ENCODE measurements around the gene PNPLA7. TPM values are rescaled to one million over a fixed set of nuclear protein-coding genes. Genes with fewer than 3 reads are reported as not detected.
"Not testable (repeated sequence)": the region's sequence is repeated elsewhere in the genome, so short reads cannot be mapped to it uniquely, and the experiment has no call there.

PNPLA7 gene
- total RNA-seq, 1 experiment from 2014 or later, result not detected

- Histone ChIP-seq H3K27me3 (no peaks in the 10 kb centered on the region), H3K36me3 (peaks cover 29% of the 10 kb centered on the region), H3K4me3 (peak overlapping the region; percentile 66), H3K9me3 (no peaks in the 10 kb centered on the region)
- DNase-seq, result no peak
These were observed 2.0 kb upstream of the PNPLA7 start for GRCh38 chr9:137552022-137552768.

- peak; percentile 92 for DNase-seq
- Histone ChIP-seq H3K4me3 (peak within 1 kb of the TSS; percentile 66), H3K36me3 (peaks cover 24% of the 10 kb centered on the region)
These were observed 1.2 kb upstream of the PNPLA7 start, which contains the start of gene MRPL41 for GRCh38 chr9:137551264-137552021. MRPL41 (plus strand) TSS chr9:137551879; CDS start chr9:137552082, 203 bp downstream.

GRCh38 chr9:137550958-137551263 lies 709 bp upstream of the PNPLA7 start:
- not testable (repeated sequence) for H3K27me3 ChIP-seq, DNase-seq, H3K9me3 ChIP-seq
- Histone ChIP-seq H3K36me3 (peaks cover 20% of the 10 kb centered on the region), H3K4me3 (peak overlapping the region; percentile 66)

More at GRCh38 chr9:137551264-137552021, 1.2 kb upstream of the PNPLA7 start, which contains the start of gene MRPL41:
- H3K9me3 ChIP-seq, result no peaks in the 10 kb centered on the region
- no peaks in the 10 kb centered on the region for H3K27me3 ChIP-seq

GRCh38 chr9:137547687-137548543 lies 2.3 kb downstream of the PNPLA7 start:
- H3K36me3 ChIP-seq, result peaks cover 4% of the 10 kb centered on the region; the same call in 1 of the 2 replicates
- no peak for DNase-seq
- no peaks in the 10 kb centered on the region for H3K9me3 ChIP-seq

GRCh38 chr9:137545123-137545522 lies 5.1 kb downstream of the PNPLA7 start:
- DNase-seq, result no peak

More at GRCh38 chr9:137547687-137548543, 2.3 kb downstream of the PNPLA7 start:
- no peak overlapping the region for H3K4me3 ChIP-seq
- no peaks in the 10 kb centered on the region for H3K27me3 ChIP-seq

GRCh38 chr9:137544176-137544760 lies 5.9 kb downstream of the PNPLA7 start:
- Histone ChIP-seq H3K27me3 (no peaks in the 10 kb centered on the region), H3K4me3 (no peak overlapping the region), H3K36me3 (no peaks in the 10 kb centered on the region), H3K9me3 (no peaks in the 10 kb centered on the region)
- no peak for DNase-seq

More at GRCh38 chr9:137545123-137545522, 5.1 kb downstream of the PNPLA7 start:
- H3K27me3 ChIP-seq, result no peaks in the 10 kb centered on the region
- no peaks in the 10 kb centered on the region for H3K9me3 ChIP-seq
- H3K4me3 ChIP-seq, result no peak overlapping the region
- H3K36me3 ChIP-seq, result no peaks in the 10 kb centered on the region

GRCh38 chr9:137543237-137543963 lies 6.8 kb downstream of the PNPLA7 start:
- no peak for DNase-seq
- no peaks in the 10 kb centered on the region for H3K9me3 ChIP-seq
- no peak overlapping the region for H3K4me3 ChIP-seq
- H3K36me3 ChIP-seq, result no peaks in the 10 kb centered on the region
- no peaks in the 10 kb centered on the region for H3K27me3 ChIP-seq

GRCh38 chr9:137542486-137542885 lies 7.7 kb downstream of the PNPLA7 start:
- Histone ChIP-seq H3K4me3 (no peak overlapping the region), H3K36me3 (no peaks in the 10 kb centered on the region), H3K27me3 (no peaks in the 10 kb centered on the region), H3K9me3 (no peaks in the 10 kb centered on the region)
- DNase-seq, result no peak

- no peaks in the 10 kb centered on the region for H3K36me3 ChIP-seq
- H3K4me3 ChIP-seq, result no peak overlapping the region
- no peaks in the 10 kb centered on the region for H3K9me3 ChIP-seq
- no peak for DNase-seq
- H3K27me3 ChIP-seq, result no peaks in the 10 kb centered on the region
These were observed 9.7 kb downstream of the PNPLA7 start for GRCh38 chr9:137540536-137540935.

GRCh38 chr9:137538058-137538457 lies 12.1 kb downstream of the PNPLA7 start:
- H3K9me3 ChIP-seq, result no peaks in the 10 kb centered on the region
- no peak for DNase-seq
- no peak overlapping the region for H3K4me3 ChIP-seq
- no peaks in the 10 kb centered on the region for H3K27me3 ChIP-seq
- H3K36me3 ChIP-seq, result no peaks in the 10 kb centered on the region

GRCh38 chr9:137536594-137537131 lies 13.5 kb downstream of the PNPLA7 start:
- not testable (repeated sequence) for H3K9me3 ChIP-seq, H3K4me3 ChIP-seq, H3K36me3 ChIP-seq, H3K27me3 ChIP-seq, DNase-seq

GRCh38 chr9:137535120-137535428 lies 15.1 kb downstream of the PNPLA7 start:
- Histone ChIP-seq H3K36me3 (no peaks in the 10 kb centered on the region), H3K9me3 (no peaks in the 10 kb centered on the region), H3K27me3 (no peaks in the 10 kb centered on the region), H3K4me3 (no peak overlapping the region)
- DNase-seq, result no peak

GRCh38 chr9:137534256-137535119 lies 15.7 kb downstream of the PNPLA7 start:
- Histone ChIP-seq H3K4me3 (no peak overlapping the region), H3K9me3 (no peaks in the 10 kb centered on the region), H3K36me3 (no peaks in the 10 kb centered on the region), H3K27me3 (no peaks in the 10 kb centered on the region)
- DNase-seq, result peak; percentile 31

GRCh38 chr9:137532891-137533468 lies 17.2 kb downstream of the PNPLA7 start:
- not testable (repeated sequence) for H3K36me3 ChIP-seq, H3K27me3 ChIP-seq, H3K9me3 ChIP-seq, H3K4me3 ChIP-seq, DNase-seq
